ENCODE results near the gene STN1. TPM values are rescaled to one million over a fixed set of nuclear protein-coding genes. Genes with fewer than 3 reads are reported as not detected.

The STN1 gene
- total and polyA plus RNA-seq, 9 of the 15 experiments (the other 6 are each of a cell fraction or from before 2014, with no cell fraction given): 9.1 to 19.6 (median 13.8) TPM

- ATAC-seq: no peak
- ChIA-PET CTCF (ENCODE audit: low intra/inter-chr PET ratio) (no interaction called here), POLR2A (no interaction called here)
- Histone ChIP-seq H3K4me3 (no peak overlapping the region), H3K9me1 (ENCODE audit: control insufficient read depth, insufficient read depth, low read length) (no peaks in the 10 kb centered on the region), H2AFZ (ENCODE audit: low read depth, low read length) (no peak overlapping the region), H3K9me3 (replicated peaks; ENCODE audit: control insufficient read depth, insufficient read depth, low read depth, low read length) (no peaks in the 10 kb centered on the region), H3K9ac (ENCODE audit: insufficient read depth in 1 of 2, low read depth in 2 of 2, low read length in 2 of 2) (no peak overlapping the region), H3K36me3 (ENCODE audit: control insufficient read depth, insufficient read depth, low read length) (no peaks in the 10 kb centered on the region), H3K4me2 (ENCODE audit: insufficient read depth, low read length) (no peak overlapping the region), H3K4me1 (replicated peaks in 1 of 2; ENCODE audit: control insufficient read depth in 2 of 2, insufficient read depth in 2 of 2, low read length in 2 of 2) (no peaks in the 10 kb centered on the region), H3K27me3 (ENCODE audit: control insufficient read depth in 2 of 2, insufficient read depth in 2 of 2, low read length in 2 of 2) (peaks cover 5 to 18% of the 10 kb centered on the region in 2 experiments; a peak in 3 of 5 replicates), H4K20me1 (replicated peaks; ENCODE audit: control insufficient read depth, insufficient read depth, low read length) (no peaks in the 10 kb centered on the region), H3K27ac (ENCODE audit: extremely low read depth, low read depth, low read length) (no peak overlapping the region), H3K79me2 (ENCODE audit: control insufficient read depth, insufficient read depth, low read length) (no peaks in the 10 kb centered on the region)
- BruUV-seq (replicated peaks): no TSS peak
- peak; percentile 34; the same call in 1 of the 2 replicates for TF ChIP-seq CEBPB (tag; IDR thresholded peaks at IDR 0.05)
- TF ChIP-seq KLF16 (IDR thresholded peaks at IDR 0.05): no peak
- no peak for FAIRE-seq
- 31% methylated on average over 8 of the region's 8 CpGs for WGBS (ENCODE audit: insufficient coverage, low coverage, missing lambda C conversion rate)
- no peak for DNase-seq (ENCODE audit: extremely low read depth in 1 of 4, low spot score in 3 of 4)
- intact Hi-C loops (cut with micrococcal nuclease): no loop called here
- in situ Hi-C loops (cut with MboI): loop anchor here (25.0 kb wide), 1 partner anchor 283 kb away; no protein-coding TSS in a partner anchor
These were observed 47.5 kb downstream of the STN1 start for GRCh38 chr10:103870516-103870915.

GRCh38 chr10:103869336-103869735 is 48.6 kb downstream of the STN1 start:
- no peak for TF ChIP-seq NFRKB (IDR thresholded peaks at IDR 0.05; ENCODE audit: low read depth)
- no peak for TF ChIP-seq XRCC3 (IDR thresholded peaks at IDR 0.05)
- no peak for TF ChIP-seq PCBP2 (IDR thresholded peaks at IDR 0.05; ENCODE audit: low read depth, low read length, poor library complexity, severe bottlenecking)
- no peak for TF ChIP-seq ARID3A (IDR thresholded peaks at IDR 0.05; ENCODE audit: borderline replicate concordance, low read depth, low read length)
- no peak for TF ChIP-seq THRA (IDR thresholded peaks at IDR 0.05)
- no peak for TF ChIP-seq FOS (IDR thresholded peaks at IDR 0.05; ENCODE audit: extremely low read depth, insufficient read length)
- TF ChIP-seq ZNF551 (CRISPR knock-in tag; IDR thresholded peaks at IDR 0.05): no peak
- no peak for TF ChIP-seq NR2C1 (IDR thresholded peaks at IDR 0.05)
- no peak for TF ChIP-seq NR2C1 (tag; IDR thresholded peaks at IDR 0.05)
- TF ChIP-seq, protein P1, sequence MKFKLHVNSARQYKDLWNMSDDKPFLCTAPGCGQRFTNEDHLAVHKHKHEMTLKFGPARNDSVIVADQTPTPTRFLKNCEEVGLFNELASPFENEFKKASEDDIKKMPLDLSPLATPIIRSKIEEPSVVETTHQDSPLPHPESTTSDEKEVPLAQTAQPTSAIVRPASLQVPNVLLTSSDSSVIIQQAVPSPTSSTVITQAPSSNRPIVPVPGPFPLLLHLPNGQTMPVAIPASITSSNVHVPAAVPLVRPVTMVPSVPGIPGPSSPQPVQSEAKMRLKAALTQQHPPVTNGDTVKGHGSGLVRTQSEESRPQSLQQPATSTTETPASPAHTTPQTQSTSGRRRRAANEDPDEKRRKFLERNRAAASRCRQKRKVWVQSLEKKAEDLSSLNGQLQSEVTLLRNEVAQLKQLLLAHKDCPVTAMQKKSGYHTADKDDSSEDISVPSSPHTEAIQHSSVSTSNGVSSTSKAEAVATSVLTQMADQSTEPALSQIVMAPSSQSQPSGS (CRISPR knock-in tag; IDR thresholded peaks at IDR 0.05): no peak
- in situ Hi-C loops (cut with MboI): loop anchor here (25.0 kb wide), 1 partner anchor 282 kb away; no protein-coding TSS in a partner anchor
- H3K27ac ChIP-seq (ENCODE audit: extremely low read depth, low read depth, low read length): no peak overlapping the region
- no peak overlapping the region for H2AFZ ChIP-seq (ENCODE audit: low read depth, low read length)
- H3K27me3 ChIP-seq (ENCODE audit: control insufficient read depth in 2 of 2, insufficient read depth in 2 of 2, low read length in 2 of 2): peaks cover 5 to 18% of the 10 kb centered on the region in 2 experiments; a peak in 3 of 5 replicates
- no peak overlapping the region for H3K4me3 ChIP-seq
- no peaks in the 10 kb centered on the region for H3K79me2 ChIP-seq (ENCODE audit: control insufficient read depth, insufficient read depth, low read length)
- ATAC-seq (no peak), FAIRE-seq (no peak), DNase-seq (ENCODE audit: extremely low read depth in 1 of 4, low spot score in 3 of 4) (no peak)
- H3K36me3 ChIP-seq (ENCODE audit: control insufficient read depth, insufficient read depth, low read length): no peaks in the 10 kb centered on the region
- no peak overlapping the region for H3K9ac ChIP-seq (ENCODE audit: insufficient read depth in 1 of 2, low read depth in 2 of 2, low read length in 2 of 2)
- no TSS peak for BruUV-seq (replicated peaks)
- ChIA-PET POLR2A (no interaction called here), CTCF (ENCODE audit: low intra/inter-chr PET ratio) (no interaction called here)
- H3K4me1 ChIP-seq (replicated peaks in 1 of 2; ENCODE audit: control insufficient read depth in 2 of 2, insufficient read depth in 2 of 2, low read length in 2 of 2): no peaks in the 10 kb centered on the region
- H4K20me1 ChIP-seq (replicated peaks; ENCODE audit: control insufficient read depth, insufficient read depth, low read length): no peaks in the 10 kb centered on the region
- intact Hi-C loops (cut with micrococcal nuclease): no loop called here
- H3K4me2 ChIP-seq (ENCODE audit: insufficient read depth, low read length): no peak overlapping the region
- 0% methylated on average over 4 of the region's 4 CpGs for WGBS (ENCODE audit: insufficient coverage, low coverage, missing lambda C conversion rate)
- no peaks in the 10 kb centered on the region for H3K9me1 ChIP-seq (ENCODE audit: control insufficient read depth, insufficient read depth, low read length)
- no peaks in the 10 kb centered on the region for H3K9me3 ChIP-seq (replicated peaks; ENCODE audit: control insufficient read depth, insufficient read depth, low read depth, low read length)

All from K562 (cell line).